GM06990 (cell line): ENCODE measurements around the gene MYPN.

Experiments
- DNase-seq: peaks from one replicate; pipeline ENCODE4 v3.0.0-alpha.2; 2011; ENCODE audit not compliant: insufficient read length; ENCODE audit errors: extremely low read depth
- H3K27me3 ChIP-seq: replicated peaks from 2 replicates; pipeline ENCODE4 v1.6.0; 2011; ENCODE audit warnings: low read length; ENCODE audit not compliant: control insufficient read depth, insufficient read depth
- H3K36me3 ChIP-seq: 2 replicates; pipeline ENCODE4 v1.5.1; 2011; ENCODE audit warnings: low read length; ENCODE audit not compliant: control insufficient read depth, insufficient read depth
- H3K4me3 ChIP-seq: replicated peaks from 2 replicates; pipeline ENCODE4 v1.5.1; 2011; ENCODE audit warnings: low read depth, mild to moderate bottlenecking, control low read depth, low read length
- CTCF ChIP-seq: IDR thresholded peaks from 2 replicates; pipeline ENCODE4 v1.5.1; 2011; ENCODE audit warnings: low read length, control low read depth, mild to moderate bottlenecking, inconsistent platforms; ENCODE audit not compliant: insufficient read depth, poor library complexity, severe bottlenecking

The MYPN gene

GRCh38 chr10:68223535-68224165 lies 114.4 kb downstream of the MYPN start:
- Histone ChIP-seq H3K27me3 (no peaks in the 10 kb centered on the region), H3K4me3 (no peak overlapping the region), H3K36me3 (no peaks in the 10 kb centered on the region)
- DNase-seq = no peak
- peak; percentile 6 for TF ChIP-seq CTCF

- Histone ChIP-seq H3K27me3 (no peaks in the 10 kb centered on the region; the same call in 1 of the 2 replicates), H3K4me3 (no peak overlapping the region), H3K36me3 (no peaks in the 10 kb centered on the region)
- TF ChIP-seq CTCF = no peak
- no peak for DNase-seq
Measured at GRCh38 chr10:68224810-68225209, 115.5 kb downstream of the MYPN start.

- H3K27me3 ChIP-seq = no peaks in the 10 kb centered on the region; the same call in 1 of the 2 replicates
- TF ChIP-seq CTCF = no peak
- DNase-seq = no peak
- no peaks in the 10 kb centered on the region for H3K36me3 ChIP-seq
- H3K4me3 ChIP-seq = no peak overlapping the region
Measured at GRCh38 chr10:68230268-68230667, 121.0 kb downstream of the MYPN start.

GRCh38 chr10:68231106-68231816 lies 122.0 kb downstream of the MYPN start:
- peak; percentile 28 for TF ChIP-seq CTCF
- no peaks in the 10 kb centered on the region for H3K36me3 ChIP-seq
- no peaks in the 10 kb centered on the region; the same call in 1 of the 2 replicates for H3K27me3 ChIP-seq
- peak overlapping the region; percentile 69 for H3K4me3 ChIP-seq
- DNase-seq = peak; percentile 78

GRCh38 chr10:68231817-68232251 lies 122.5 kb downstream of the MYPN start, which contains the start of gene ATOH7:
Gene ATOH7, minus strand, starts transcription at chr10:68232113. Its CDS starts 436 bp downstream, at chr10:68231677.
- DNase-seq = no peak
- Histone ChIP-seq H3K36me3 (no peaks in the 10 kb centered on the region), H3K4me3 (peak within 1 kb of the TSS; percentile 69), H3K27me3 (no peaks in the 10 kb centered on the region; the same call in 1 of the 2 replicates)
- no peak for TF ChIP-seq CTCF
